ENCODE data around the gene CITED4. TPM values are rescaled to one million over a fixed set of nuclear protein-coding genes. Genes with fewer than 3 reads are reported as not detected.
A peak's percentile ranks its signal among the peaks of the same experiment; 100 is the strongest.

The CITED4 gene
- total and polyA plus RNA-seq, 9 of the 15 experiments (the other 6 are each of a cell fraction or from before 2014, with no cell fraction given): 0.11 to 1.2 (median 0.17) TPM; not detected in 2

GRCh38 chr1:40820911-40821693 is 41.1 kb downstream of the CITED4 start (continued):
- TF ChIP-seq CBX2 (IDR thresholded peaks at IDR 0.05; ENCODE audit: insufficient read depth, low read length, poor library complexity, severe bottlenecking) (no peak), FUS (optimal IDR thresholded peaks at IDR 0.05; ENCODE audit: low read depth, low read length) (no peak), SAFB2 (IDR thresholded peaks at IDR 0.05; ENCODE audit: borderline replicate concordance, low read depth, low read length, severe bottlenecking) (no peak), ZNF449 (CRISPR knock-in tag; IDR thresholded peaks at IDR 0.05) (no peak), HLTF (IDR thresholded peaks at IDR 0.05) (peak; percentile 82; the same call in 1 of the 2 replicates), ELF1 (tag; IDR thresholded peaks at IDR 0.05) (0 out of 2 replicates have a peak, but pooled peaks have one; percentile 23), NR4A1 (CRISPR knock-in tag; IDR thresholded peaks at IDR 0.05) (no peak), NR4A1 (tag; IDR thresholded peaks at IDR 0.05) (peak; percentile 92), MIER1 (IDR thresholded peaks at IDR 0.05; ENCODE audit: low read depth) (no peak; the same call in 1 of the 2 replicates), ZNF232 (CRISPR knock-in tag; IDR thresholded peaks at IDR 0.05) (no peak), RBM15 (IDR thresholded peaks at IDR 0.05; ENCODE audit: insufficient read depth, low read length) (no peak), MTA2 (IDR thresholded peaks at IDR 0.05; ENCODE audit: low read depth) (peak; percentile 100), GATAD2A (IDR thresholded peaks at IDR 0.05) (peak; percentile 99), SUPT5H (IDR thresholded peaks at IDR 0.05) (no peak), MCM5 (IDR thresholded peaks at IDR 0.05; ENCODE audit: low read depth) (no peak), RBBP5 (IDR thresholded peaks at IDR 0.05; ENCODE audit: borderline replicate concordance, insufficient read depth, low read length, poor library complexity, severe bottlenecking) (no peak), NCOA4 (IDR thresholded peaks at IDR 0.05; ENCODE audit: partially characterized antibody) (peak; percentile 76), SIX5 (IDR thresholded peaks at IDR 0.05; ENCODE audit: borderline replicate concordance in 1 of 2, insufficient read depth in 1 of 2, low read depth in 1 of 2, low read length in 2 of 2) (no peak), RBM34 (IDR thresholded peaks at IDR 0.05; ENCODE audit: borderline replicate concordance, insufficient read depth, low read length) (no peak), MAFF (IDR thresholded peaks at IDR 0.05; ENCODE audit: low read length) (peak; percentile 29; the same call in 1 of the 2 replicates), ZNF253 (CRISPR knock-in tag; conservative IDR thresholded peaks at IDR 0.05) (no peak), ZNF75A (CRISPR knock-in tag; IDR thresholded peaks at IDR 0.05) (no peak), U2AF2 (optimal IDR thresholded peaks at IDR 0.05; ENCODE audit: low read depth, low read length) (no peak), ZNF23 (CRISPR knock-in tag; IDR thresholded peaks at IDR 0.05) (no peak), THAP7 (CRISPR knock-in tag; IDR thresholded peaks at IDR 0.05) (no peak), HNRNPH1 (optimal IDR thresholded peaks at IDR 0.05; ENCODE audit: low read depth, low read length) (no peak), CBX8 (IDR thresholded peaks at IDR 0.05; ENCODE audit: borderline replicate concordance, extremely low read depth, low read depth, low read length, poor library complexity, severe bottlenecking) (no peak), JUN (IDR thresholded peaks at IDR 0.05; ENCODE audit: borderline replicate concordance, low read depth, low read length) (peak; percentile 81), JUN (CRISPR knock-in tag; IDR thresholded peaks at IDR 0.05; ENCODE audit: borderline replicate concordance) (no peak)

Measured in K562 (cell line).